Fibroblast of pulmonary artery (primary cell): ENCODE measurements around the gene STK40.
A peak's percentile ranks its signal among the peaks of the same experiment; 100 is the strongest.

Experiments
- DNase-seq: peaks from one replicate; pipeline ENCODE4 v3.0.0-alpha.2; 2010; ENCODE audit warnings: low read depth
- H3K4me3 ChIP-seq: replicated peaks from 2 replicates; pipeline ENCODE4 v1.5.1; 2011; ENCODE audit warnings: low read depth, mild to moderate bottlenecking, control low read depth, low read length, moderate library complexity
- TF ChIP-seq, protein P1 (sequence below): IDR thresholded peaks from 2 replicates; pipeline ENCODE4 v1.5.1; 2011; ENCODE audit warnings: mild to moderate bottlenecking, control low read depth, low read length, inconsistent platforms; ENCODE audit errors: missing control alignments

Gene STK40

DNA sequence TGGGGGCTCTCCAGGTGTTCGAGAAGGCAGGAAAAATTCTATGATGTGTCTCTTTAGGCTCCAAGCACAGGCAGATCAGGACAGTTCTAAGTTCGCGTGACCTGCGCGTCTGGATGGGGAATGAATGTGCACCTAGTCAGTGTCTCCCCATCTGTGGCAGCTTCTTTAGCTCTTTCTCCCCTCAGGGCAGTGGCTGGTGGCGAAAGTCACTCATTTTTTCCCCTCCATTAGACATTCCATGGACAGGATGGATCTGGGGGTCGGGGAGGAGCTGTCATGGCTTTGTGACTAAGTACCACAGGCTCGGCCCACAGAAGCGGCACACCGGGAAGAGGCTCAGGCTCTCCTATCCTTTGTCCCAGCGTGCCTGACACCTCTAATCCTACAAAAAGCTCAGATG, 31.2 kb downstream of the STK40 start:
- no peak for DNase-seq
- TF ChIP-seq, protein P1, sequence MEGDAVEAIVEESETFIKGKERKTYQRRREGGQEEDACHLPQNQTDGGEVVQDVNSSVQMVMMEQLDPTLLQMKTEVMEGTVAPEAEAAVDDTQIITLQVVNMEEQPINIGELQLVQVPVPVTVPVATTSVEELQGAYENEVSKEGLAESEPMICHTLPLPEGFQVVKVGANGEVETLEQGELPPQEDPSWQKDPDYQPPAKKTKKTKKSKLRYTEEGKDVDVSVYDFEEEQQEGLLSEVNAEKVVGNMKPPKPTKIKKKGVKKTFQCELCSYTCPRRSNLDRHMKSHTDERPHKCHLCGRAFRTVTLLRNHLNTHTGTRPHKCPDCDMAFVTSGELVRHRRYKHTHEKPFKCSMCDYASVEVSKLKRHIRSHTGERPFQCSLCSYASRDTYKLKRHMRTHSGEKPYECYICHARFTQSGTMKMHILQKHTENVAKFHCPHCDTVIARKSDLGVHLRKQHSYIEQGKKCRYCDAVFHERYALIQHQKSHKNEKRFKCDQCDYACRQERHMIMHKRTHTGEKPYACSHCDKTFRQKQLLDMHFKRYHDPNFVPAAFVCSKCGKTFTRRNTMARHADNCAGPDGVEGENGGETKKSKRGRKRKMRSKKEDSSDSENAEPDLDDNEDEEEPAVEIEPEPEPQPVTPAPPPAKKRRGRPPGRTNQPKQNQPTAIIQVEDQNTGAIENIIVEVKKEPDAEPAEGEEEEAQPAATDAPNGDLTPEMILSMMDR = no peak

DNA sequence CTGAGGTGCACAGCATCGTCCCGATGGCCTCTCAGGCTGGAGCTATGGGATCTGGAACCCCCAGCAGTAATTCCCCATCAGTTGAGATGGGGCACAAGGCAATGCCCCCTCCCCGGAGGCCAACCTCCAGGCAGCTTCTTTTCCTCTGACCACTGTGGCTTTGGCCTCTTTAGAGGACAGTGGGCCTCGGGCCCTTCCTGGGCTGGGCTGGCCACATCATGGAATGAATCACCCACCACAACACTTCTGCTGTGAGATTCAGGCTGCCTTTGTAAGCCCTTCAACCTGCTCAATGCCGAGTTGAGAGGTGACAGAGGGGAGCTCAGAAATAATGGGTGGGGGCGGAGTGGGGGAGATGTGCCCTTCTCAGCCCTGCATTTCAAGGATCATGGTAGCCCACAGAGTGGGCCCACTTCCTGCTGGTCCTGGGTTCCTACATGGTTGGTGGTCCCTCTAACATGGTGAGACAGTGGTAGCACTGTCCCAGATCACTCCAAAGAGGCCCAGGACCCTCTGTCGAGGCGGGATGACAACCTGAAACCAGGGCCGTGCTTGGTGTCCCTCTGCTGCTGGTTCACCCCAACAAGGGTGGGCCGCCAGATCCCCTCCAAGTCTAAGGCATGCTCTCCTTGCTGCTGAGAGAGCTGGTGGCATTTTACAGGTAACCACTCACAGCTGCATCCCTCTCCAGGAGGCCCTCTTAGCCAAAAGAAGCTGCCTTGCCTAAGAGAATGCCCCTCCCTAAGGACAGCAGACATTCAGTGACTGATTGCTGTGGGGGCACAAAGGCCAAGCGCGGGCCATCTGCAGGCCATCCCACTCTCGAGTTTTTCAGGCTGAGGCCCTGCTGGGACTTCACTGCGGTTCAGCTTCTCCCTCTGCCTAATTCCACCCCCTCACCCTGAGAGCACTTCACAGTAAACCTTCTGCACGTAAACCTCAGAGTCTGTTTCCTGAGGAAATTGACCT, 32.5 kb downstream of the STK40 start:
- TF ChIP-seq, protein P1 = no peak
- H3K4me3 ChIP-seq = no peak overlapping the region
- DNase-seq = peak; percentile 48

More for the DNA sequence above, 31.2 kb downstream of the STK40 start:
- no peak overlapping the region for H3K4me3 ChIP-seq

DNA sequence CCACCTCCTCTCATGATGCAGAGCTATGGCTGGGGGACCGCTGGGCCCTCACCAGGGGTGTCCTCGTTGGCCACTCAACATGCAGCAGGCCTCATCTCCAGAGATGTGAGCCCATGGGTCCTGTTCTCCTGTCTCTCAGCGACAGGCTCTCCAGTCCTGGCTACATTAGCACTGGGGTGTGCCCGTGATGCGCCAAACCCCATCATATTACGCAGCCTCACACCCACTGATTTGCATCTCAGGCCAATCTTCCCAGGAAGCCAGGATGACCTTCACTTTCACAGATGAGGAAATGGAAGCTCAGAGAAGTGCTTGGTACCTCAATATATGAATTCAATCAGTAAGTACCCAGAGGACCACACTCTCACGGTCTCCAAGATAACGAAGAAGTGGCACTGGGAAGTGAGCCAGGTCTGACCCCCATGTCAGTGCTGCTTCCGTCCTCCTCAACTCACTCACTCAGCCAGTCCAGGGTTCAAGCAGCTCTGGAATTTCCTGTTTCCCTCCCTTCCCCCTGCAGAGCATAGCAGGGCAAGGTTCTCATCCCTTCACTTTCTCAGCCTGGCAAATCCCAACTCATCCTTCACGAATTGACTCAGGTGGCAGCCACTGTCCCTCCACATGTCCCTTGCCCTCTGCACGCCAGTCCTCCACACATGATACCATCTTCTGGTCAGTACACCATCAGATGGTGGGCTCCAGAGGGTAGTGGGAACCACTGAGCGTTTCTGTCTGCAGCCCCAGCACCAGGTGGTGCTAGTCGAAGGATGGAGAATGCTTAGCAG, 33.4 kb downstream of the STK40 start:
- DNase-seq = peak; percentile 62
- TF ChIP-seq, protein P1 = peak; percentile 16
- H3K4me3 ChIP-seq = no peak overlapping the region

DNA sequence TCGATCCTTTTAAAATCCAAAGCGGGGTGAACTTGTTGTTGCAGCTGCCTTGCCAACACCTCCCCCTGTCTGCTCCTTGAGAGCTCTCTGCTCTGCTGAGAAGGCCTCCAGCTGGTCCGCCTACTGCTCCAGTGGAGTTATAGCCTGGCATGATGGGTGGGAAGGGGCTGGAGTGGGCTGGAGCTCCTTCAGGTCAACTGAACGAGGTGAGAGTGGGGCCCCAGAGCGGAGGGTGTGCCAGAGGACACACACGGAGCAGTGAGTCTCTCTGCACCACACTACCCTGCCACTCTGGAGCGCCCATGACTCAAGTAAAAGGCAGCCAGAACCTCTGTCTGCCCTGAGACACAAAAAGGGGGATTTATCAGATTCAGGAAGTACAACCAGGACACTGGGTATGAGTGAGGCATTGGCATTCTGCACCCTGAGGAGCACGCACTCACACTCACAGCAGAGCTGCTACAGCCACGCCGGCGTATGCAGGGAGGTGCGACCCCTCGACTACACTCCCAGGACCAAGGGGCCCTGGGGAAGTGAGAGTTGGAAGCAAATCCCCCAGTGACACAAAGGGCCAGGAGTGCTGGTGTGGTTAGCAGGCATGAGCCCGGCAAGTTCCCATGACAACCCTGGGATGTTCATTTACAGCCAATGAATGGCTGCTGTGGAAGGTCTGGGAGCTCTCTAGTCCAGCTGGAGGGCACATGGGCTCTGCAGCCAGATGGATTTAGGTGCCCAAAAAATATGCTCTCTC, 34.3 kb downstream of the STK40 start:
- TF ChIP-seq, protein P1 = peak; percentile 7
- DNase-seq = peak; percentile 73
- H3K4me3 ChIP-seq = no peak overlapping the region

DNA sequence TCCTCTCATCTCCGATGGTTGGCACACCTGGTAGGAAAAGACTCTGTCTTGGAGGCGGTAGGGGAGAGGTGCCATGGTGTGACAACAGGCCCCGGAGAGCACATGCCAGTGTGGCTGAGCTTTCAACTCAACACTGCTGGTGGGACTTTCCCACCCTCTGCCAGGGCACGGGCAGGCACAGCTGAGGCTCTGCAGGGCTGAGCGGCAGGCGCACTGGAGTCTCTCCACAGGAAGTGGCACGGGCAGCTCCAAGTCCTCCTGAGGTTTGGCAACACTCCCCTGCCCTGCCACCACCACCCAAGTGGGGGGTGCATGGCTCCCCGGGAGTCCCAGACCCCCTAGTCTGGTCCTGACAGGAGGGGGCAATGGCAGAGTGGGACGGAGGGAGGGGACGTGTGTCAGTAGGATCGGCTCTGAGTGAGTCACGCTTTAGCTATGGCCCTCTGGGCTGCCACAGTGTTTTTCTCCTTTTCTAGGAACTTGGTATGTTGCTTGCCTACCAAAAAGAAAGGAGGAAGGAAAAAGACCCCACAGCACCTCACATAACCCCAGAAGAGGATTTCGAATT, 35.0 kb downstream of the STK40 start:
- no peak overlapping the region for H3K4me3 ChIP-seq
- DNase-seq = peak; percentile 76
- TF ChIP-seq, protein P1 = no peak

DNA sequence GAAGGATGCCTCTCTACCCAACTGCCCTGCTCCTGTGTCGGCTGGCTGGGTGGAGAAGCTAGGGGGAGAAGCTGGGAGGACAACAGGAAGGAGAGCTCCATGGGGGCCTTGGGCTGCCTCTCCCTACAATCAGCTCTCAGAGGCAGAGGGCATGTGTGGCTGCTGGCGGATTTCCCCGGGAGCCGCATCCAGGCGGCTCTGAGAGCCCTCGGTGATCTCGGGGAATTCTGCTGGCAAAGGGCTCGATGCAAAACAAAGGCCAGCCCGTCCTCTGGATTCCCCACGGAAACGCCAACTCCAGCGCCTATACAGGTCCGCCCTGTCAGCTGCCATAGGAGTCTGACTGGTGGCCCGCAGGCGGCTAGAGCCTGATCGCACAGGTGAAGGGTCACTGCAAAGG, 35.9 kb downstream of the STK40 start:
- TF ChIP-seq, protein P1 = no peak
- no peak for DNase-seq
- H3K4me3 ChIP-seq = no peak overlapping the region
